ENCODE results near the gene SPATA20. TPM values are rescaled to one million over a fixed set of nuclear protein-coding genes. Genes with fewer than 3 reads are reported as not detected.

Gene SPATA20
- total RNA-seq, 1 donor from 2014 or later = 22.8 TPM

GRCh38 chr17:50593321-50593720, 46.3 kb downstream of the SPATA20 start:
- H3K4me3 Mint-ChIP-seq = peak overlapping the region; percentile 71
- H3K36me3 Mint-ChIP-seq = no peaks in the 10 kb centered on the region
- H3K27me3 ChIP-seq = no peaks in the 10 kb centered on the region
- H3K27ac Mint-ChIP-seq = peak overlapping the region; percentile 95
- peak overlapping the region; percentile 68 for H3K4me2 ChIP-seq
- H3K9ac ChIP-seq = no peak overlapping the region
- no peak overlapping the region for H2AFZ ChIP-seq (replicated peaks)
- peaks cover 11% of the 10 kb centered on the region for H3K27me3 Mint-ChIP-seq (ENCODE audit: insufficient read depth, low read depth)
- no peaks in the 10 kb centered on the region for H4K20me1 ChIP-seq (ENCODE audit: low read depth)
- H3K9me3 Mint-ChIP-seq = no peaks in the 10 kb centered on the region
- H3K27ac ChIP-seq = no peak overlapping the region
- no peaks in the 10 kb centered on the region for H3F3A ChIP-seq (ENCODE audit: low read depth)
- TF ChIP-seq CTCF (IDR thresholded peaks at IDR 0.05) (no peak), EZH2phosphoT487 (IDR thresholded peaks at IDR 0.05) (no peak), EZH2 (IDR thresholded peaks at IDR 0.05) (no peak)
- H3K4me1 Mint-ChIP-seq = peaks cover 55% of the 10 kb centered on the region
- no peaks in the 10 kb centered on the region for H3K36me3 ChIP-seq
- H3K4me3 ChIP-seq = no peak overlapping the region
- peaks cover 17% of the 10 kb centered on the region for H3K4me1 ChIP-seq
- H3K79me2 ChIP-seq (ENCODE audit: low read depth) = no peaks in the 10 kb centered on the region
- no peaks in the 10 kb centered on the region for H3K9me3 ChIP-seq (ENCODE audit: low read depth)
- DNase-seq (ENCODE audit: low spot score) = peak; percentile 94

- Histone ChIP-seq H3K4me1 (peaks cover 17% of the 10 kb centered on the region), H2AFZ (replicated peaks) (no peak overlapping the region), H3F3A (ENCODE audit: low read depth) (no peaks in the 10 kb centered on the region), H3K4me3 (no peak overlapping the region), H3K79me2 (ENCODE audit: low read depth) (no peaks in the 10 kb centered on the region), H4K20me1 (ENCODE audit: low read depth) (no peaks in the 10 kb centered on the region), H3K27ac (no peak overlapping the region), H3K36me3 (no peaks in the 10 kb centered on the region), H3K27me3 (no peaks in the 10 kb centered on the region), H3K9me3 (ENCODE audit: low read depth) (no peaks in the 10 kb centered on the region), H3K9ac (no peak overlapping the region), H3K4me2 (no peak overlapping the region)
- TF ChIP-seq EZH2phosphoT487 (IDR thresholded peaks at IDR 0.05) (no peak), CTCF (IDR thresholded peaks at IDR 0.05) (no peak), EZH2 (IDR thresholded peaks at IDR 0.05) (no peak)
- Mint-ChIP-seq H3K36me3 (no peaks in the 10 kb centered on the region), H3K4me3 (peak overlapping the region; percentile 71), H3K4me1 (peaks cover 47% of the 10 kb centered on the region), H3K27ac (peak overlapping the region; percentile 97), H3K27me3 (ENCODE audit: insufficient read depth, low read depth) (peaks cover 10% of the 10 kb centered on the region), H3K9me3 (no peaks in the 10 kb centered on the region)
- no peak for DNase-seq (ENCODE audit: low spot score)
Observed at GRCh38 chr17:50594128-50594823, 47.3 kb downstream of the SPATA20 start.

GRCh38 chr17:50594892-50595291, 47.9 kb downstream of the SPATA20 start:
- Mint-ChIP-seq H3K9me3 (no peaks in the 10 kb centered on the region), H3K27ac (peak overlapping the region; percentile 16), H3K4me1 (peaks cover 43% of the 10 kb centered on the region), H3K36me3 (no peaks in the 10 kb centered on the region), H3K4me3 (no peak overlapping the region), H3K27me3 (ENCODE audit: insufficient read depth, low read depth) (peaks cover 9% of the 10 kb centered on the region)
- peaks cover 17% of the 10 kb centered on the region for H3K4me1 ChIP-seq
- TF ChIP-seq CTCF (IDR thresholded peaks at IDR 0.05) = no peak
- TF ChIP-seq EZH2phosphoT487 (IDR thresholded peaks at IDR 0.05) = no peak
- TF ChIP-seq EZH2 (IDR thresholded peaks at IDR 0.05) = no peak
- no peak overlapping the region for H3K9ac ChIP-seq
- H3K79me2 ChIP-seq (ENCODE audit: low read depth) = no peaks in the 10 kb centered on the region
- no peak overlapping the region for H3K27ac ChIP-seq
- no peaks in the 10 kb centered on the region for H3K36me3 ChIP-seq
- no peak for DNase-seq (ENCODE audit: low spot score)
- no peaks in the 10 kb centered on the region for H3K27me3 ChIP-seq
- H3F3A ChIP-seq (ENCODE audit: low read depth) = no peaks in the 10 kb centered on the region
- H3K9me3 ChIP-seq (ENCODE audit: low read depth) = no peaks in the 10 kb centered on the region
- H2AFZ ChIP-seq (replicated peaks) = no peak overlapping the region
- H4K20me1 ChIP-seq (ENCODE audit: low read depth) = no peaks in the 10 kb centered on the region
- H3K4me3 ChIP-seq = no peak overlapping the region
- H3K4me2 ChIP-seq = no peak overlapping the region

All from neural progenitor cell (in vitro differentiated cells).